ENCODE results near the gene EVI2B. TPM values are rescaled to one million over a fixed set of nuclear protein-coding genes. Genes with fewer than 3 reads are reported as not detected.

The EVI2B gene
- total and polyA plus RNA-seq, 2 experiments from 2014 or later, result 0.22 to 0.49 TPM

GRCh38 chr17:31274252-31274651, 39.6 kb downstream of the EVI2B start:
- 25 to 27% methylated on average over 2 of the region's 2 CpGs for WGBS, 2 experiments (ENCODE audit: low coverage in 1 of 2, low lambda C conversion rate in 2 of 2, missing lambda C conversion rate in 2 of 2)
- H3K4me2 ChIP-seq (ENCODE audit: unreplicated experiment), result peak overlapping the region; percentile 57

GRCh38 chr17:31273516-31273915, 40.3 kb downstream of the EVI2B start:
- Histone ChIP-seq H3K79me2 (ENCODE audit: insufficient read depth) (no peaks in the 10 kb centered on the region), H3K9me3 (ENCODE audit: low read depth) (no peaks in the 10 kb centered on the region), H3F3A (ENCODE audit: insufficient read depth) (peaks cover 44% of the 10 kb centered on the region), H3K4me3 (no peak overlapping the region), H2AFZ (no peak overlapping the region), H3K27me3 (replicated peaks; ENCODE audit: insufficient read depth) (no peaks in the 10 kb centered on the region), H3K4me1 (ENCODE audit: insufficient read depth) (peaks cover 45% of the 10 kb centered on the region), H3K4me2 (ENCODE audit: unreplicated experiment) (no peak overlapping the region), H3K9me2 (ENCODE audit: insufficient read depth) (peaks cover 4% of the 10 kb centered on the region; the same call in 1 of the 2 replicates), H4K20me1 (ENCODE audit: insufficient read depth) (no peaks in the 10 kb centered on the region), H3K27ac (peak overlapping the region; percentile 47; the same call in 1 of the 2 replicates), H3K36me3 (ENCODE audit: low read depth) (peaks cover 6% of the 10 kb centered on the region), H3K9ac (no peak overlapping the region)
- no peak for DNase-seq
- WGBS, 2 experiments (ENCODE audit: low coverage in 1 of 2, low lambda C conversion rate in 2 of 2, missing lambda C conversion rate in 2 of 2), result 50 to 80% methylated on average over 1 of the region's 1 CpG
- TF ChIP-seq EZH2phosphoT487 (IDR thresholded peaks at IDR 0.05; ENCODE audit: insufficient read depth, low read depth) (no peak), EZH2 (IDR thresholded peaks at IDR 0.05; ENCODE audit: insufficient read depth, poor library complexity, severe bottlenecking) (no peak)
- in situ Hi-C loops (cut with MboI), result no loop called here

More at GRCh38 chr17:31274252-31274651, 39.6 kb downstream of the EVI2B start:
- in situ Hi-C loops (cut with MboI), result no loop called here
- Histone ChIP-seq H3K27ac (peak overlapping the region; percentile 47), H4K20me1 (ENCODE audit: insufficient read depth) (no peaks in the 10 kb centered on the region), H3K4me3 (peak overlapping the region; percentile 25), H3F3A (ENCODE audit: insufficient read depth) (peaks cover 37% of the 10 kb centered on the region), H2AFZ (no peak overlapping the region), H3K36me3 (ENCODE audit: low read depth) (peaks cover 6% of the 10 kb centered on the region), H3K9ac (no peak overlapping the region), H3K9me3 (ENCODE audit: low read depth) (no peaks in the 10 kb centered on the region), H3K9me2 (ENCODE audit: insufficient read depth) (peaks cover 4% of the 10 kb centered on the region; the same call in 1 of the 2 replicates), H3K79me2 (ENCODE audit: insufficient read depth) (no peaks in the 10 kb centered on the region), H3K4me1 (ENCODE audit: insufficient read depth) (peaks cover 38% of the 10 kb centered on the region), H3K27me3 (replicated peaks; ENCODE audit: insufficient read depth) (no peaks in the 10 kb centered on the region)
- DNase-seq, result peak; percentile 80
- TF ChIP-seq EZH2 (IDR thresholded peaks at IDR 0.05; ENCODE audit: insufficient read depth, poor library complexity, severe bottlenecking) (no peak), EZH2phosphoT487 (IDR thresholded peaks at IDR 0.05; ENCODE audit: insufficient read depth, low read depth) (0 out of 2 replicates have a peak, but pooled peaks have one; percentile 42)

GRCh38 chr17:31272803-31273202, 41.1 kb downstream of the EVI2B start:
- no peak overlapping the region for H3K9ac ChIP-seq
- H3K36me3 ChIP-seq (ENCODE audit: low read depth), result peaks cover 3% of the 10 kb centered on the region
- peaks cover 52% of the 10 kb centered on the region for H3K4me1 ChIP-seq (ENCODE audit: insufficient read depth)
- H3K9me2 ChIP-seq (ENCODE audit: insufficient read depth), result peaks cover 4% of the 10 kb centered on the region; the same call in 1 of the 2 replicates
- H3K27me3 ChIP-seq (replicated peaks; ENCODE audit: insufficient read depth), result no peaks in the 10 kb centered on the region
- H3K79me2 ChIP-seq (ENCODE audit: insufficient read depth), result no peaks in the 10 kb centered on the region
- H2AFZ ChIP-seq, result no peak overlapping the region
- no peak overlapping the region for H3K4me3 ChIP-seq
- no peak overlapping the region for H3K27ac ChIP-seq
- no peaks in the 10 kb centered on the region for H3K9me3 ChIP-seq (ENCODE audit: low read depth)
- H3K4me2 ChIP-seq (ENCODE audit: unreplicated experiment), result no peak overlapping the region
- TF ChIP-seq EZH2 (IDR thresholded peaks at IDR 0.05; ENCODE audit: insufficient read depth, poor library complexity, severe bottlenecking) (no peak), EZH2phosphoT487 (IDR thresholded peaks at IDR 0.05; ENCODE audit: insufficient read depth, low read depth) (no peak)
- H3F3A ChIP-seq (ENCODE audit: insufficient read depth), result peaks cover 51% of the 10 kb centered on the region
- H4K20me1 ChIP-seq (ENCODE audit: insufficient read depth), result no peaks in the 10 kb centered on the region
- in situ Hi-C loops (cut with MboI), result no loop called here
- no peak for DNase-seq

GRCh38 chr17:31272236-31272635, 41.6 kb downstream of the EVI2B start:
- H3K36me3 ChIP-seq (ENCODE audit: low read depth), result no peaks in the 10 kb centered on the region; the same call in 1 of the 2 replicates
- no peak for DNase-seq

More at GRCh38 chr17:31272236-31272635, 41.6 kb downstream of the EVI2B start:
- Histone ChIP-seq H3K4me2 (ENCODE audit: unreplicated experiment) (no peak overlapping the region), H4K20me1 (ENCODE audit: insufficient read depth) (no peaks in the 10 kb centered on the region), H3K4me1 (ENCODE audit: insufficient read depth) (peaks cover 55% of the 10 kb centered on the region), H3K9me2 (ENCODE audit: insufficient read depth) (peaks cover 4% of the 10 kb centered on the region; the same call in 1 of the 2 replicates), H3K4me3 (no peak overlapping the region), H3K9ac (no peak overlapping the region), H3K9me3 (ENCODE audit: low read depth) (no peaks in the 10 kb centered on the region), H3K79me2 (ENCODE audit: insufficient read depth) (no peaks in the 10 kb centered on the region), H3K27ac (no peak overlapping the region), H3F3A (ENCODE audit: insufficient read depth) (peaks cover 57% of the 10 kb centered on the region), H3K27me3 (replicated peaks; ENCODE audit: insufficient read depth) (no peaks in the 10 kb centered on the region), H2AFZ (no peak overlapping the region)
- 81 to 100% methylated on average over 1 of the region's 1 CpG for WGBS, 2 experiments (ENCODE audit: low coverage in 1 of 2, low lambda C conversion rate in 2 of 2, missing lambda C conversion rate in 2 of 2)
- in situ Hi-C loops (cut with MboI), result no loop called here
- TF ChIP-seq EZH2 (IDR thresholded peaks at IDR 0.05; ENCODE audit: insufficient read depth, poor library complexity, severe bottlenecking), result no peak
- no peak for TF ChIP-seq EZH2phosphoT487 (IDR thresholded peaks at IDR 0.05; ENCODE audit: insufficient read depth, low read depth)

Data from GM23248 (cell line).